ENCODE measurements around the gene DMD.

GRCh38 chrX:32155044-32155638 lies 1056.2 kb downstream of the DMD start:
- TF ChIP-seq, protein P1, sequence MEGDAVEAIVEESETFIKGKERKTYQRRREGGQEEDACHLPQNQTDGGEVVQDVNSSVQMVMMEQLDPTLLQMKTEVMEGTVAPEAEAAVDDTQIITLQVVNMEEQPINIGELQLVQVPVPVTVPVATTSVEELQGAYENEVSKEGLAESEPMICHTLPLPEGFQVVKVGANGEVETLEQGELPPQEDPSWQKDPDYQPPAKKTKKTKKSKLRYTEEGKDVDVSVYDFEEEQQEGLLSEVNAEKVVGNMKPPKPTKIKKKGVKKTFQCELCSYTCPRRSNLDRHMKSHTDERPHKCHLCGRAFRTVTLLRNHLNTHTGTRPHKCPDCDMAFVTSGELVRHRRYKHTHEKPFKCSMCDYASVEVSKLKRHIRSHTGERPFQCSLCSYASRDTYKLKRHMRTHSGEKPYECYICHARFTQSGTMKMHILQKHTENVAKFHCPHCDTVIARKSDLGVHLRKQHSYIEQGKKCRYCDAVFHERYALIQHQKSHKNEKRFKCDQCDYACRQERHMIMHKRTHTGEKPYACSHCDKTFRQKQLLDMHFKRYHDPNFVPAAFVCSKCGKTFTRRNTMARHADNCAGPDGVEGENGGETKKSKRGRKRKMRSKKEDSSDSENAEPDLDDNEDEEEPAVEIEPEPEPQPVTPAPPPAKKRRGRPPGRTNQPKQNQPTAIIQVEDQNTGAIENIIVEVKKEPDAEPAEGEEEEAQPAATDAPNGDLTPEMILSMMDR (IDR thresholded peaks at IDR 0.05) = no peak
- TF ChIP-seq POLR2A (IDR thresholded peaks at IDR 0.05) = no peak
